LNCAP (cell line): ENCODE measurements around the gene ANXA2R.

Experiments used
- CTCF ChIP-seq: fragments of 450-650 bp; IDR thresholded peaks from 2 replicates; pipeline ENCODE4 v1.5.1; 2017; ENCODE audit warnings: mild to moderate bottlenecking

The ANXA2R gene

GRCh38 chr5:43036409-43036808 lies 3.7 kb downstream of the ANXA2R start:
- no peak for TF ChIP-seq CTCF

- TF ChIP-seq CTCF, result no peak
Observed at GRCh38 chr5:43034591-43034968, 5.5 kb downstream of the ANXA2R start.

GRCh38 chr5:43033841-43034590 lies 6.1 kb downstream of the ANXA2R start:
- TF ChIP-seq CTCF, result no peak

- no peak for TF ChIP-seq CTCF
Observed at GRCh38 chr5:43027054-43027785, 12.9 kb downstream of the ANXA2R start.

GRCh38 chr5:43024217-43024616 lies 15.9 kb downstream of the ANXA2R start:
- TF ChIP-seq CTCF, result no peak

GRCh38 chr5:43021151-43021550 lies 19.0 kb downstream of the ANXA2R start:
- no peak for TF ChIP-seq CTCF

- TF ChIP-seq CTCF, result no peak
Observed at GRCh38 chr5:43020399-43020746, 19.7 kb downstream of the ANXA2R start.
